GM21381 (cell line): ENCODE measurements around the gene LRMDA.

Experiments
- ATAC-seq: cut with Tn5 transposase; IDR thresholded peaks from one replicate; pipeline ENCODE4 v1.9.1; 2021; ENCODE audit warnings: mild to moderate bottlenecking, moderate library complexity; ENCODE audit not compliant: unreplicated experiment

The LRMDA gene

GRCh38 chr10:76001461-76001860 is 570.0 kb downstream of the LRMDA start:
- ATAC-seq: no peak

- ATAC-seq: no peak
Measured at GRCh38 chr10:76002262-76002854, 570.9 kb downstream of the LRMDA start.

GRCh38 chr10:76007667-76008181 is 576.3 kb downstream of the LRMDA start:
- no peak for ATAC-seq

GRCh38 chr10:76009531-76009930 is 578.1 kb downstream of the LRMDA start:
- no peak for ATAC-seq

GRCh38 chr10:76010703-76011102 is 579.3 kb downstream of the LRMDA start:
- ATAC-seq: no peak

- no peak for ATAC-seq
Measured at GRCh38 chr10:76012716-76013327, 581.4 kb downstream of the LRMDA start.

- ATAC-seq: no peak
Measured at GRCh38 chr10:76015245-76015644, 583.8 kb downstream of the LRMDA start.

- ATAC-seq: no peak
Measured at GRCh38 chr10:76017026-76017732, 585.8 kb downstream of the LRMDA start.

GRCh38 chr10:76017733-76018433 is 586.5 kb downstream of the LRMDA start:
- no peak for ATAC-seq

- no peak for ATAC-seq
Measured at GRCh38 chr10:76020630-76021029, 589.2 kb downstream of the LRMDA start.

GRCh38 chr10:76021398-76021797 is 590.0 kb downstream of the LRMDA start:
- ATAC-seq: no peak

- ATAC-seq: no peak
Measured at GRCh38 chr10:76022366-76022765, 590.9 kb downstream of the LRMDA start.

GRCh38 chr10:76023007-76023406 is 591.6 kb downstream of the LRMDA start:
- no peak for ATAC-seq

- ATAC-seq: no peak
Measured at GRCh38 chr10:76024460-76025123, 593.2 kb downstream of the LRMDA start.

- no peak for ATAC-seq
Measured at GRCh38 chr10:76025124-76025477, 593.7 kb downstream of the LRMDA start.

- ATAC-seq: no peak
Measured at GRCh38 chr10:76026176-76026771, 594.9 kb downstream of the LRMDA start.

- no peak for ATAC-seq
Measured at GRCh38 chr10:76026905-76027304, 595.5 kb downstream of the LRMDA start.

- ATAC-seq: no peak
Measured at GRCh38 chr10:76029782-76030181, 598.4 kb downstream of the LRMDA start.

GRCh38 chr10:76031099-76031498 is 599.7 kb downstream of the LRMDA start:
- ATAC-seq: no peak
